ENCODE results near the gene CABCOCO1. TPM values are rescaled to one million over a fixed set of nuclear protein-coding genes. Genes with fewer than 3 reads are reported as not detected.

CABCOCO1 gene
- total RNA-seq, 1 experiment from 2014 or later: not detected

DNA sequence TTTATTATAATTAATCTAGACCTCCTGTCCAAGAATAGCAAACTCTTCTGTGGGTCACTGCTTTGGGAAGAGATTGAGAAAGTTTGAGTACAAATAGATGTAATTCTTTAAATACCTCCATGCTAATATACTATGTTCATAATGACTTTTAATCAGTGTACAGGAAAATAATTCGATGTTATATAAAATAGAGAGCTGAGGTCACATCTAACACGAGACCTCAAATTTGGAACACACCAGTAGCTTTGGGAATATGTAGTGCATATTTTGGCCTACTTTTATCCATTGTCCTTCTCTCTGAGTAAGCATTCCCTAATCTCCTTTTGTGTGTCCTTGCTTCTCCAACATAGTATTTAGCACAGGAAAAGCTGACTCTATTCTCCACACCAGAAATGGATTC, 27.3 kb upstream of the CABCOCO1 start:
- Histone ChIP-seq H3K27ac (ENCODE audit: low read depth, low read length) (no peak overlapping the region), H4K20me1 (ENCODE audit: insufficient read depth) (no peaks in the 10 kb centered on the region), H3K79me2 (ENCODE audit: insufficient read depth, low read length) (no peaks in the 10 kb centered on the region), H3K27me3 (ENCODE audit: insufficient read depth, low read length) (no peaks in the 10 kb centered on the region), H3K9me2 (ENCODE audit: insufficient read depth) (no peaks in the 10 kb centered on the region), H3K4me2 (ENCODE audit: low read length) (peak overlapping the region; percentile 32; the same call in 1 of the 2 replicates), H3K4me1 (ENCODE audit: control insufficient read depth in 1 of 2, insufficient read depth in 2 of 2, low read length in 2 of 2) (peaks cover 0 to 10% of the 10 kb centered on the region in 2 experiments; a peak in 2 of 4 replicates), H3K4me3 (replicated peaks in 1 of 2; ENCODE audit: low read depth in 1 of 2, low read length in 2 of 2) (no peak overlapping the region), H3K9ac (ENCODE audit: low read length) (no peak overlapping the region), H3K9me3 (ENCODE audit: control insufficient read depth in 1 of 2, insufficient read depth in 1 of 2, low read depth in 1 of 2, low read length in 2 of 2) (no peaks in the 10 kb centered on the region), H2AFZ (ENCODE audit: low read depth, low read length, poor library complexity, severe bottlenecking) (no peak overlapping the region), H3K36me3 (ENCODE audit: control insufficient read depth in 1 of 2, insufficient read depth in 2 of 2, low read length in 2 of 2) (no peaks in the 10 kb centered on the region)
- BruUV-seq (replicated peaks): no TSS peak
- DNase-seq (ENCODE audit: low read depth, low spot score) (no peak), ATAC-seq (no peak)
- intact Hi-C loops (cut with micrococcal nuclease): no loop called here
- RAD21 ChIA-PET (ENCODE audit: low non-redundant PET in 1 of 2, low total read pairs in 2 of 2, uncharacterized antibody in 2 of 2, unreplicated experiment in 2 of 2): no interaction called here
- TF ChIP-seq, protein P1, sequence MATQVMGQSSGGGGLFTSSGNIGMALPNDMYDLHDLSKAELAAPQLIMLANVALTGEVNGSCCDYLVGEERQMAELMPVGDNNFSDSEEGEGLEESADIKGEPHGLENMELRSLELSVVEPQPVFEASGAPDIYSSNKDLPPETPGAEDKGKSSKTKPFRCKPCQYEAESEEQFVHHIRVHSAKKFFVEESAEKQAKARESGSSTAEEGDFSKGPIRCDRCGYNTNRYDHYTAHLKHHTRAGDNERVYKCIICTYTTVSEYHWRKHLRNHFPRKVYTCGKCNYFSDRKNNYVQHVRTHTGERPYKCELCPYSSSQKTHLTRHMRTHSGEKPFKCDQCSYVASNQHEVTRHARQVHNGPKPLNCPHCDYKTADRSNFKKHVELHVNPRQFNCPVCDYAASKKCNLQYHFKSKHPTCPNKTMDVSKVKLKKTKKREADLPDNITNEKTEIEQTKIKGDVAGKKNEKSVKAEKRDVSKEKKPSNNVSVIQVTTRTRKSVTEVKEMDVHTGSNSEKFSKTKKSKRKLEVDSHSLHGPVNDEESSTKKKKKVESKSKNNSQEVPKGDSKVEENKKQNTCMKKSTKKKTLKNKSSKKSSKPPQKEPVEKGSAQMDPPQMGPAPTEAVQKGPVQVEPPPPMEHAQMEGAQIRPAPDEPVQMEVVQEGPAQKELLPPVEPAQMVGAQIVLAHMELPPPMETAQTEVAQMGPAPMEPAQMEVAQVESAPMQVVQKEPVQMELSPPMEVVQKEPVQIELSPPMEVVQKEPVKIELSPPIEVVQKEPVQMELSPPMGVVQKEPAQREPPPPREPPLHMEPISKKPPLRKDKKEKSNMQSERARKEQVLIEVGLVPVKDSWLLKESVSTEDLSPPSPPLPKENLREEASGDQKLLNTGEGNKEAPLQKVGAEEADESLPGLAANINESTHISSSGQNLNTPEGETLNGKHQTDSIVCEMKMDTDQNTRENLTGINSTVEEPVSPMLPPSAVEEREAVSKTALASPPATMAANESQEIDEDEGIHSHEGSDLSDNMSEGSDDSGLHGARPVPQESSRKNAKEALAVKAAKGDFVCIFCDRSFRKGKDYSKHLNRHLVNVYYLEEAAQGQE (IDR thresholded peaks at IDR 0.05; ENCODE audit: low read depth): no peak
- TF ChIP-seq, protein P2, sequence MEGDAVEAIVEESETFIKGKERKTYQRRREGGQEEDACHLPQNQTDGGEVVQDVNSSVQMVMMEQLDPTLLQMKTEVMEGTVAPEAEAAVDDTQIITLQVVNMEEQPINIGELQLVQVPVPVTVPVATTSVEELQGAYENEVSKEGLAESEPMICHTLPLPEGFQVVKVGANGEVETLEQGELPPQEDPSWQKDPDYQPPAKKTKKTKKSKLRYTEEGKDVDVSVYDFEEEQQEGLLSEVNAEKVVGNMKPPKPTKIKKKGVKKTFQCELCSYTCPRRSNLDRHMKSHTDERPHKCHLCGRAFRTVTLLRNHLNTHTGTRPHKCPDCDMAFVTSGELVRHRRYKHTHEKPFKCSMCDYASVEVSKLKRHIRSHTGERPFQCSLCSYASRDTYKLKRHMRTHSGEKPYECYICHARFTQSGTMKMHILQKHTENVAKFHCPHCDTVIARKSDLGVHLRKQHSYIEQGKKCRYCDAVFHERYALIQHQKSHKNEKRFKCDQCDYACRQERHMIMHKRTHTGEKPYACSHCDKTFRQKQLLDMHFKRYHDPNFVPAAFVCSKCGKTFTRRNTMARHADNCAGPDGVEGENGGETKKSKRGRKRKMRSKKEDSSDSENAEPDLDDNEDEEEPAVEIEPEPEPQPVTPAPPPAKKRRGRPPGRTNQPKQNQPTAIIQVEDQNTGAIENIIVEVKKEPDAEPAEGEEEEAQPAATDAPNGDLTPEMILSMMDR (IDR thresholded peaks at IDR 0.05 in 2 of 3, conservative IDR thresholded peaks at IDR 0.05 in 1 of 3; ENCODE audit: borderline replicate concordance in 1 of 3, insufficient read depth in 1 of 3, low read depth in 2 of 3, low read length in 2 of 3): no peak
- TF ChIP-seq SIN3A (IDR thresholded peaks at IDR 0.05; ENCODE audit: low read depth) (no peak), SP1 (IDR thresholded peaks at IDR 0.05; ENCODE audit: low read depth) (no peak), EZH2 (IDR thresholded peaks at IDR 0.05) (no peak), ZNF274 (IDR thresholded peaks at IDR 0.05; ENCODE audit: low read depth, low read length) (no peak), CBX3 (IDR thresholded peaks at IDR 0.05; ENCODE audit: low read depth) (no peak), YY1 (IDR thresholded peaks at IDR 0.05; ENCODE audit: extremely low read depth, insufficient replicate concordance, low read depth, low read length) (no peak), ZFX (IDR thresholded peaks at IDR 0.05) (no peak)
- TF ChIP-seq, protein P3, sequence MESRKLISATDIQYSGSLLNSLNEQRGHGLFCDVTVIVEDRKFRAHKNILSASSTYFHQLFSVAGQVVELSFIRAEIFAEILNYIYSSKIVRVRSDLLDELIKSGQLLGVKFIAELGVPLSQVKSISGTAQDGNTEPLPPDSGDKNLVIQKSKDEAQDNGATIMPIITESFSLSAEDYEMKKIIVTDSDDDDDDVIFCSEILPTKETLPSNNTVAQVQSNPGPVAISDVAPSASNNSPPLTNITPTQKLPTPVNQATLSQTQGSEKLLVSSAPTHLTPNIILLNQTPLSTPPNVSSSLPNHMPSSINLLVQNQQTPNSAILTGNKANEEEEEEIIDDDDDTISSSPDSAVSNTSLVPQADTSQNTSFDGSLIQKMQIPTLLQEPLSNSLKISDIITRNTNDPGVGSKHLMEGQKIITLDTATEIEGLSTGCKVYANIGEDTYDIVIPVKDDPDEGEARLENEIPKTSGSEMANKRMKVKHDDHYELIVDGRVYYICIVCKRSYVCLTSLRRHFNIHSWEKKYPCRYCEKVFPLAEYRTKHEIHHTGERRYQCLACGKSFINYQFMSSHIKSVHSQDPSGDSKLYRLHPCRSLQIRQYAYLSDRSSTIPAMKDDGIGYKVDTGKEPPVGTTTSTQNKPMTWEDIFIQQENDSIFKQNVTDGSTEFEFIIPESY (IDR thresholded peaks at IDR 0.05; ENCODE audit: extremely low read depth, insufficient replicate concordance, low read length): no peak
- TF ChIP-seq, protein P4, sequence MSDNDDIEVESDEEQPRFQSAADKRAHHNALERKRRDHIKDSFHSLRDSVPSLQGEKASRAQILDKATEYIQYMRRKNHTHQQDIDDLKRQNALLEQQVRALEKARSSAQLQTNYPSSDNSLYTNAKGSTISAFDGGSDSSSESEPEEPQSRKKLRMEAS (IDR thresholded peaks at IDR 0.05): no peak
- TF ChIP-seq, protein P5, sequence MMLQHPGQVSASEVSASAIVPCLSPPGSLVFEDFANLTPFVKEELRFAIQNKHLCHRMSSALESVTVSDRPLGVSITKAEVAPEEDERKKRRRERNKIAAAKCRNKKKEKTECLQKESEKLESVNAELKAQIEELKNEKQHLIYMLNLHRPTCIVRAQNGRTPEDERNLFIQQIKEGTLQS (IDR thresholded peaks at IDR 0.05): no peak
- POLR2A ChIA-PET: no interaction called here
- CTCF ChIA-PET: no interaction called here

Data from HCT116 (cell line).